Ovary (tissue), 9 donors: ENCODE data around the gene FBXO28. TPM values are rescaled to one million over a fixed set of nuclear protein-coding genes. Genes with fewer than 3 reads are reported as not detected.

Source experiments
- DNase-seq, 5 donors: peaks; one replicate each; pipeline ENCODE4 v3.0.0-alpha.2; 2019 to 2020
- H3K27ac ChIP-seq, 2 donors: fragments of 200-600 bp; one replicate each; pipeline versions ENCODE4 v1.5.1 to v1.8.0; 2019 to 2022
- H3K27me3 ChIP-seq: fragments of 200-600 bp; one replicate; pipeline ENCODE4 v1.8.0; 2022
- H3K36me3 ChIP-seq: fragments of 200-600 bp; sonication (generic); one replicate; pipeline ENCODE4 v1.5.1; 2019
- H3K4me1 ChIP-seq: one replicate; pipeline ENCODE4 v1.8.1; 2013; ENCODE audit warnings: mild to moderate bottlenecking, moderate library complexity; ENCODE audit not compliant: insufficient read depth
- H3K4me3 ChIP-seq: fragments of 200-600 bp; sonication (generic); one replicate; pipeline ENCODE4 v1.5.1; 2017
- H3K9me3 ChIP-seq, 2 donors: fragments of 200-600 bp in 1 of 2; sonication (generic) in 1 of 2; one replicate each; pipeline versions ENCODE4 v1.5.1 to v1.8.1; 2013 to 2019; ENCODE audit warnings: mild to moderate bottlenecking in 1 of 2, moderate library complexity in 1 of 2
- CTCF ChIP-seq, 3 donors: fragments of 450-650 bp in 2 of 3; fragments of 200-600 bp in 1 of 3; IDR thresholded peaks; one replicate each; pipeline versions ENCODE4 v1.5.1 to v1.8.0; 2016 to 2022; ENCODE audit warnings: antibody characterized with exemption in 3 of 3, mild to moderate bottlenecking in 1 of 3
- EP300 ChIP-seq: sonication (generic); formaldehyde crosslinking; IDR thresholded peaks from one replicate; pipeline ENCODE4 v1.6.1; 2017; ENCODE audit warnings: antibody characterized with exemption
- POLR2A ChIP-seq: fragments of 450-650 bp; IDR thresholded peaks from one replicate; pipeline ENCODE4 v1.6.1; 2017; ENCODE audit warnings: antibody characterized with exemption, mild to moderate bottlenecking, moderate library complexity
- WGBS, 3 donors: extraction: QIAGEN DNeasy Blood & Tissue Kit in 1 of 3; methylation state at CpG; one replicate each; pipeline versions ENCODE4 v1.1.5 to v1.1.7; 2013 to 2017; 5-methylcytosine and 5-hydroxymethylcytosine counted together
- intact Hi-C, 4 donors: fragments of 100-400 bp; cut with DNase I; formaldehyde crosslinking; loops; one replicate each; pipeline versions ENCODE4 v1.11.0 to v1.15.1; 2022 to 2023
- polyA plus RNA-seq, 2 donors: library from polyadenylated mRNA; stranded (reverse); fragments of 200-250 nt in 1 of 2; fragments of 350-450 nt in 1 of 2; fragmentation: Illumina TruSeq in 1 of 2; extraction: RNeasy Lipid Tissue Mini Kit (QIAGEN cat#74804) in 1 of 2; gene quantifications; one replicate each; pipeline ENCODE4 v1.2.3, GENCODE V29; 2013 to 2014
- total RNA-seq, 7 donors: library from RNA; depleted of rRNA in 2 of 7; stranded (reverse); fragments of >200 nt in 2 of 7; fragmentation: NEBNext Ultra II Directional in 3 of 7; extraction: Animal tissue kit (Norgen Biotek cat#: 25700) in 3 of 7; gene quantifications; one replicate each; pipeline versions ENCODE4 v1.1.0 to v1.2.4, GENCODE V29; 2016 to 2023
- donor health status: DM: no; HTN: no; CAD: no; lungs with moderate emphysema.
- donor health status: DM: no; HTN: no; CAD: no.
- donor health status: Bipolar disorder and iron deficiency.
- donor health status: DM: yes; HTN: yes; CAD: no.
- donor health status: DM: no; HTN: no; CAD: no.
- donor health status: DM: yes; HTN: yes; CAD: no.

Gene FBXO28
- total and polyA plus RNA-seq, 9 donors: 11.2 to 31.7 (median 26.3) TPM

- Histone ChIP-seq H3K27ac (no peak overlapping the region), H3K4me1 (no peaks in the 10 kb centered on the region), H3K9me3 (no peaks in the 10 kb centered on the region), H3K4me3 (no peak overlapping the region), H3K27me3 (no peaks in the 10 kb centered on the region), H3K36me3 (no peaks in the 10 kb centered on the region)
- TF ChIP-seq EP300 (no peak), POLR2A (no peak), CTCF (IDR thresholded peaks at IDR 0.05) (no peak)
- WGBS, 3 donors: 51 to 58% (median 58%) methylated on average over 4 of the region's 4 CpGs
- intact Hi-C loops: no loop called here
- no peak for DNase-seq
Measured at GRCh38 chr1:224084867-224085266, 29.0 kb upstream of the FBXO28 start.

- no peak for DNase-seq
- Histone ChIP-seq H3K4me1 (no peaks in the 10 kb centered on the region), H3K36me3 (no peaks in the 10 kb centered on the region), H3K9me3 (no peaks in the 10 kb centered on the region), H3K27ac (no peak overlapping the region), H3K27me3 (no peaks in the 10 kb centered on the region), H3K4me3 (no peak overlapping the region)
- intact Hi-C loops: no loop called here
- WGBS, 3 donors: 86 to 89% (median 88%) methylated on average over 4 of the region's 4 CpGs
- no peak for TF ChIP-seq CTCF (IDR thresholded peaks at IDR 0.05)
- TF ChIP-seq EP300: no peak
- no peak for TF ChIP-seq POLR2A
Measured at GRCh38 chr1:224085421-224086108, 28.3 kb upstream of the FBXO28 start.

- Histone ChIP-seq H3K4me3 (no peak overlapping the region), H3K27me3 (no peaks in the 10 kb centered on the region), H3K36me3 (no peaks in the 10 kb centered on the region), H3K27ac (no peak overlapping the region), H3K4me1 (no peaks in the 10 kb centered on the region), H3K9me3 (no peaks in the 10 kb centered on the region)
- 58 to 62% (median 59%) methylated on average over 2 of the region's 2 CpGs for WGBS, 3 donors
- intact Hi-C loops: no loop called here
- DNase-seq: no peak
- TF ChIP-seq CTCF (IDR thresholded peaks at IDR 0.05): no peak
- no peak for TF ChIP-seq EP300
- TF ChIP-seq POLR2A: no peak
Measured at GRCh38 chr1:224087286-224087794, 26.6 kb upstream of the FBXO28 start.

- Histone ChIP-seq H3K27me3 (no peaks in the 10 kb centered on the region), H3K4me3 (no peak overlapping the region), H3K4me1 (no peaks in the 10 kb centered on the region), H3K27ac (no peak overlapping the region), H3K9me3 (no peaks in the 10 kb centered on the region), H3K36me3 (no peaks in the 10 kb centered on the region)
- DNase-seq: no peak
- 73 to 83% (median 80%) methylated on average over 3 of the region's 3 CpGs for WGBS, 3 donors
- intact Hi-C loops: no loop called here
- TF ChIP-seq EP300: no peak
- no peak for TF ChIP-seq CTCF (IDR thresholded peaks at IDR 0.05)
- no peak for TF ChIP-seq POLR2A
Measured at GRCh38 chr1:224089583-224089982, 24.3 kb upstream of the FBXO28 start.
